Measurements from ENCODE around the gene RNF14. TPM values are rescaled to one million over a fixed set of nuclear protein-coding genes. Genes with fewer than 3 reads are reported as not detected.

The RNF14 gene
- total RNA-seq, 4 donors from 2014 or later, result 33.8 to 53.5 (median 45.7) TPM

GRCh38 chr5:142012186-142012785 lies 43.4 kb downstream of the RNF14 start:
- no peaks in the 10 kb centered on the region for H3K27me3 ChIP-seq
- peak overlapping the region; percentile 77 for H3K4me3 ChIP-seq
- peak in 1 of 2 donors; percentile 76 for DNase-seq (ENCODE audit: low spot score in 2 of 2)
- peaks cover 34% of the 10 kb centered on the region for H3K4me1 ChIP-seq
- no peaks in the 10 kb centered on the region for H3K36me3 ChIP-seq
- TF ChIP-seq POLR2A (IDR thresholded peaks at IDR 0.05), result no peak
- TF ChIP-seq EP300 (IDR thresholded peaks at IDR 0.05), result no peak
- TF ChIP-seq POLR2AphosphoS5 (IDR thresholded peaks at IDR 0.05), result no peak
- no peak for TF ChIP-seq CTCF (IDR thresholded peaks at IDR 0.05)
- H3K27ac ChIP-seq, result peak overlapping the region; percentile 90
- no peaks in the 10 kb centered on the region for H3K9me3 ChIP-seq
- WGBS, result 12% methylated on average over 18 of the region's 18 CpGs

GRCh38 chr5:142012792-142013388 lies 44.0 kb downstream of the RNF14 start, which contains the start of gene GNPDA1:
Gene GNPDA1, minus strand, starts transcription at chr5:142013027. Its CDS starts 992 bp downstream, at chr5:142012035.
- Histone ChIP-seq H3K36me3 (no peaks in the 10 kb centered on the region), H3K4me3 (peak within 1 kb of the TSS; percentile 77), H3K4me1 (peaks cover 34% of the 10 kb centered on the region), H3K9me3 (no peaks in the 10 kb centered on the region), H3K27ac (peak within 1 kb of the TSS; percentile 90), H3K27me3 (no peaks in the 10 kb centered on the region)
- no peak for TF ChIP-seq CTCF (IDR thresholded peaks at IDR 0.05)
- TF ChIP-seq EP300 (IDR thresholded peaks at IDR 0.05), result no peak
- TF ChIP-seq POLR2A (IDR thresholded peaks at IDR 0.05), result peak in 1 of 2 donors; percentile 63
- TF ChIP-seq POLR2AphosphoS5 (IDR thresholded peaks at IDR 0.05), result peak in 2 of 3 donors; percentile 14 to 20
- peak; percentile 83 to 87 for DNase-seq (ENCODE audit: low spot score in 2 of 2)
- under 1% methylated on average over 17 of the region's 58 CpGs for WGBS

GRCh38 chr5:142013734-142014521 lies 45.0 kb downstream of the RNF14 start:
- DNase-seq (ENCODE audit: low spot score in 2 of 2), result peak in 1 of 2 donors; percentile 75
- peak overlapping the region; percentile 90 for H3K27ac ChIP-seq
- no peaks in the 10 kb centered on the region for H3K36me3 ChIP-seq
- TF ChIP-seq EP300 (IDR thresholded peaks at IDR 0.05), result no peak
- no peak for TF ChIP-seq POLR2AphosphoS5 (IDR thresholded peaks at IDR 0.05)
- no peak for TF ChIP-seq POLR2A (IDR thresholded peaks at IDR 0.05)
- no peak overlapping the region for H3K4me3 ChIP-seq
- 74% methylated on average over 16 of the region's 16 CpGs for WGBS
- H3K9me3 ChIP-seq, result no peaks in the 10 kb centered on the region
- no peaks in the 10 kb centered on the region for H3K27me3 ChIP-seq
- H3K4me1 ChIP-seq, result peaks cover 34% of the 10 kb centered on the region

- Histone ChIP-seq H3K27me3 (no peaks in the 10 kb centered on the region), H3K4me1 (peaks cover 34% of the 10 kb centered on the region), H3K27ac (no peak overlapping the region), H3K36me3 (no peaks in the 10 kb centered on the region), H3K9me3 (no peaks in the 10 kb centered on the region), H3K4me3 (no peak overlapping the region)
- TF ChIP-seq EP300 (IDR thresholded peaks at IDR 0.05), result no peak
- TF ChIP-seq CTCF (IDR thresholded peaks at IDR 0.05), result peak; percentile 27 to 30
- no peak for TF ChIP-seq POLR2A (IDR thresholded peaks at IDR 0.05)
- TF ChIP-seq POLR2AphosphoS5 (IDR thresholded peaks at IDR 0.05), result no peak
- DNase-seq (ENCODE audit: low spot score in 2 of 2), result no peak
- 58% methylated on average over 7 of the region's 7 CpGs for WGBS
These were observed 46.1 kb downstream of the RNF14 start for GRCh38 chr5:142014911-142015584.

GRCh38 chr5:142015781-142016533 lies 47.1 kb downstream of the RNF14 start:
- 58% methylated on average over 6 of the region's 6 CpGs for WGBS
- DNase-seq (ENCODE audit: low spot score in 2 of 2), result no peak

More at GRCh38 chr5:142015781-142016533, 47.1 kb downstream of the RNF14 start:
- Histone ChIP-seq H3K4me1 (peaks cover 34% of the 10 kb centered on the region), H3K27me3 (no peaks in the 10 kb centered on the region), H3K36me3 (no peaks in the 10 kb centered on the region), H3K27ac (peak overlapping the region; percentile 14), H3K9me3 (peaks cover 5% of the 10 kb centered on the region), H3K4me3 (no peak overlapping the region)
- TF ChIP-seq POLR2AphosphoS5 (IDR thresholded peaks at IDR 0.05) (no peak), CTCF (IDR thresholded peaks at IDR 0.05) (no peak), POLR2A (IDR thresholded peaks at IDR 0.05) (no peak), EP300 (IDR thresholded peaks at IDR 0.05) (no peak)
